GM23338 (cell line): Measurements from ENCODE around the gene NEURL1B. TPM values are rescaled to one million over a fixed set of nuclear protein-coding genes. Genes with fewer than 3 reads are reported as not detected.
A peak's percentile ranks its signal among the peaks of the same experiment; 100 is the strongest.

Experiments
- ATAC-seq: fragments of 200-7000 bp; cut with Tn5 transposase; 3 replicates; pipeline ENCODE4 v1.9.1; 2020
- DNase-seq: peaks from one replicate; pipeline ENCODE4 v3.0.0-alpha.2; 2015; ENCODE audit warnings: low spot score
- H2AFZ ChIP-seq: fragments of 200-600 bp; sonication (generic); 2 replicates; pipeline ENCODE4 v1.8.0; 2016; ENCODE audit warnings: antibody characterized with exemption, mild to moderate bottlenecking, moderate library complexity
- H3F3A ChIP-seq: fragments of 200-600 bp; sonication (generic); replicated peaks from 2 replicates; pipeline ENCODE4 v1.8.0; 2017; ENCODE audit warnings: antibody characterized with exemption, mixed run types, low read depth
- H3K27ac ChIP-seq: fragments of 200-600 bp; sonication (generic); 2 replicates; pipeline ENCODE4 v1.6.1; 2016; ENCODE audit warnings: low read depth
- H3K27me3 ChIP-seq: fragments of 200-600 bp; sonication (generic); 2 replicates; pipeline ENCODE4 v1.8.0; 2016; ENCODE audit warnings: mild to moderate bottlenecking, mixed run types, moderate library complexity; ENCODE audit not compliant: insufficient read depth
- H3K36me3 ChIP-seq: fragments of 200-600 bp; sonication (generic); 2 replicates; pipeline ENCODE4 v1.8.0; 2016; ENCODE audit warnings: mild to moderate bottlenecking; ENCODE audit not compliant: insufficient read depth
- H3K4me1 ChIP-seq: fragments of 200-600 bp; sonication (generic); 2 replicates; pipeline ENCODE4 v1.8.0; 2016; ENCODE audit warnings: mild to moderate bottlenecking, moderate library complexity; ENCODE audit not compliant: insufficient read depth
- H3K4me2 ChIP-seq: fragments of 200-600 bp; sonication (generic); 2 replicates; pipeline ENCODE4 v1.7.1; 2017; ENCODE audit warnings: mixed run types
- H3K4me3 ChIP-seq: fragments of 200-600 bp; sonication (generic); 2 replicates; pipeline ENCODE4 v1.6.1; 2016; ENCODE audit warnings: mixed run types
- H3K79me2 ChIP-seq: fragments of 200-600 bp; sonication (generic); replicated peaks from 2 replicates; pipeline ENCODE4 v1.8.0; 2017; ENCODE audit warnings: mild to moderate bottlenecking; ENCODE audit not compliant: insufficient read depth
- H3K9me2 ChIP-seq: fragments of 200-600 bp; sonication (generic); 2 replicates; pipeline ENCODE4 v1.8.0; 2017; ENCODE audit not compliant: insufficient read depth
- H4K20me1 ChIP-seq: fragments of 200-600 bp; sonication (generic); replicated peaks from 2 replicates; pipeline ENCODE4 v1.8.0; 2017; ENCODE audit warnings: mild to moderate bottlenecking; ENCODE audit not compliant: insufficient read depth
- H3K27ac Mint-ChIP-seq: 2 replicates; pipeline ENCODE4 v1.8.0; 2020; ENCODE audit warnings: inconsistent platforms, mild to moderate bottlenecking, moderate library complexity, mixed read lengths
- H3K27me3 Mint-ChIP-seq: 3 replicates; pipeline ENCODE4 v1.8.0; 2022; ENCODE audit warnings: low read depth, mild to moderate bottlenecking, moderate library complexity, mixed read lengths, inconsistent platforms; ENCODE audit not compliant: insufficient read depth, poor library complexity
- H3K36me3 Mint-ChIP-seq: 3 replicates; pipeline ENCODE4 v1.8.0; 2021; ENCODE audit warnings: low read depth, mild to moderate bottlenecking, inconsistent platforms, moderate library complexity, mixed read lengths
- H3K4me1 Mint-ChIP-seq: 3 replicates; pipeline ENCODE4 v1.8.0; 2020; ENCODE audit warnings: mild to moderate bottlenecking, inconsistent platforms, mixed read lengths
- H3K4me3 Mint-ChIP-seq: 3 replicates; pipeline ENCODE4 v1.8.0; 2021; ENCODE audit warnings: moderate library complexity, mild to moderate bottlenecking, inconsistent platforms, mixed read lengths
- H3K9me3 Mint-ChIP-seq: 3 replicates; pipeline ENCODE4 v1.8.0; 2020; ENCODE audit warnings: moderate library complexity, mild to moderate bottlenecking, inconsistent platforms, mixed read lengths
- CREB1 ChIP-seq: fragments of 250-450 bp; sonication (Bioruptor Pico); IDR thresholded peaks from 2 replicates; pipeline ENCODE4 v1.5.0; 2020; ENCODE audit warnings: low read depth, mild to moderate bottlenecking, moderate library complexity
- EZH2 ChIP-seq: fragments of 200-600 bp; sonication (generic); IDR thresholded peaks from one replicate; pipeline ENCODE4 v1.8.0; 2017; ENCODE audit warnings: antibody characterized with exemption, mild to moderate bottlenecking, low read depth; ENCODE audit not compliant: unreplicated experiment
- EZH2phosphoT487 ChIP-seq: fragments of 200-600 bp; sonication (generic); IDR thresholded peaks from one replicate; pipeline ENCODE4 v1.8.1; 2018; ENCODE audit warnings: antibody characterized with exemption; ENCODE audit not compliant: unreplicated experiment
- JUNB ChIP-seq: IDR thresholded peaks from one replicate; pipeline ENCODE4 v1.6.1; 2016; ENCODE audit warnings: antibody characterized with exemption; ENCODE audit not compliant: unreplicated experiment
- NANOG ChIP-seq: IDR thresholded peaks from 2 replicates; pipeline ENCODE4 v1.6.1; 2016; ENCODE audit warnings: antibody characterized with exemption, borderline replicate concordance
- POLR2AphosphoS5 ChIP-seq: IDR thresholded peaks from 2 replicates; pipeline ENCODE4 v1.6.1; 2016; ENCODE audit warnings: antibody characterized with exemption, low read depth
- STAT1 ChIP-seq: IDR thresholded peaks from one replicate; pipeline ENCODE4 v1.6.1; 2016; ENCODE audit warnings: antibody characterized with exemption; ENCODE audit not compliant: unreplicated experiment
- ZNF114 ChIP-seq: fragments of 250-450 bp; sonication (Bioruptor Pico); IDR thresholded peaks from 2 replicates; pipeline ENCODE4 v1.5.0; 2020; ENCODE audit warnings: mild to moderate bottlenecking, moderate library complexity
- ZNF331 ChIP-seq: fragments of 250-450 bp; sonication (Bioruptor Pico); IDR thresholded peaks from 2 replicates; pipeline ENCODE4 v1.5.0; 2020; ENCODE audit warnings: low read depth, mild to moderate bottlenecking, moderate library complexity
- polyA plus RNA-seq: library from polyadenylated mRNA; unstranded; fragments of >200 nt; fragmentation: Nextera tagmentation; extraction: Ambion mirVana; gene quantifications from 2 replicates; pipeline ENCODE4 v1.2.1, GENCODE V29; 2016
- total RNA-seq: library from RNA; depleted of rRNA; stranded (reverse); fragments of >200 nt; shearing (Covaris generic); gene quantifications from 2 replicates; pipeline ENCODE4 v1.2.3, GENCODE V29; 2014
- TF ChIP-seq, protein P1 (sequence below), 2 experiments: fragments of 200-600 bp in 1 of 2; sonication (generic) in 1 of 2; conservative IDR thresholded peaks; 2 replicates each; pipeline versions ENCODE4 v1.5.1 to v1.6.1; 2016 to 2017; ENCODE audit warnings: antibody characterized with exemption in 2 of 2, low read depth in 2 of 2, mild to moderate bottlenecking in 2 of 2, moderate library complexity in 1 of 2
- TF ChIP-seq, protein P2 (sequence below): IDR thresholded peaks from 2 replicates; pipeline ENCODE4 v1.6.1; 2016; ENCODE audit warnings: antibody characterized with exemption

Gene NEURL1B
- total and polyA plus RNA-seq, 2 experiments from 2014 or later, result 1.9 to 13.3 TPM

DNA sequence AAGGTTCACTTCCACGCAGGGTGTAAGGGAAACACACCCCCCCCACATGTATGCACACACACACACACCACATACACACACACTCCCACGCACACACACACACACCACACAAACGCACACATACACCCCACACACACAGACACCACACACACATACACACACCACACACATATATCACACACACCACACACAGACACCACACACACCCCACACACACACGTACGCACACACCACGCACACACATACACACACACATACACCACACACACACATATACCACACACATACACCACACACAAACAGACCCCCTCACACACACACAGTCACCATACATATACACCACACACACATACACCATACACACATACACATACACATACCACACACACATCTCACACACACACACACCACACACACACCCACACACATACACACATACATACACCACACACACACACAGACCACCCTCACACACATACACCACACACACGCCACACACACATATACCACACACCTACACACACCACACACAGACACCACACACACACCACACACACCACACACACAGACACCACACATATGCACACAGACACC is 44.3 kb upstream of the NEURL1B start:
- Histone ChIP-seq H3K9me2 (no peaks in the 10 kb centered on the region), H3F3A (no peaks in the 10 kb centered on the region), H3K36me3 (no peaks in the 10 kb centered on the region), H3K4me2 (no peak overlapping the region), H3K79me2 (no peaks in the 10 kb centered on the region), H3K4me1 (no peaks in the 10 kb centered on the region), H3K27ac (no peak overlapping the region), H3K27me3 (no peaks in the 10 kb centered on the region), H2AFZ (no peak overlapping the region), H3K4me3 (no peak overlapping the region), H4K20me1 (no peaks in the 10 kb centered on the region)
- no peak overlapping the region for H3K4me3 Mint-ChIP-seq
- ATAC-seq (no peak), DNase-seq (no peak)
- H3K27ac Mint-ChIP-seq, result peak overlapping the region; percentile 67; the same call in 1 of the 2 replicates
- H3K27me3 Mint-ChIP-seq, result peaks cover 11% of the 10 kb centered on the region
- H3K9me3 Mint-ChIP-seq, result no peaks in the 10 kb centered on the region
- peaks cover 6% of the 10 kb centered on the region for H3K4me1 Mint-ChIP-seq
- H3K36me3 Mint-ChIP-seq, result no peaks in the 10 kb centered on the region
- no peak for TF ChIP-seq STAT1
- TF ChIP-seq, protein P1, sequence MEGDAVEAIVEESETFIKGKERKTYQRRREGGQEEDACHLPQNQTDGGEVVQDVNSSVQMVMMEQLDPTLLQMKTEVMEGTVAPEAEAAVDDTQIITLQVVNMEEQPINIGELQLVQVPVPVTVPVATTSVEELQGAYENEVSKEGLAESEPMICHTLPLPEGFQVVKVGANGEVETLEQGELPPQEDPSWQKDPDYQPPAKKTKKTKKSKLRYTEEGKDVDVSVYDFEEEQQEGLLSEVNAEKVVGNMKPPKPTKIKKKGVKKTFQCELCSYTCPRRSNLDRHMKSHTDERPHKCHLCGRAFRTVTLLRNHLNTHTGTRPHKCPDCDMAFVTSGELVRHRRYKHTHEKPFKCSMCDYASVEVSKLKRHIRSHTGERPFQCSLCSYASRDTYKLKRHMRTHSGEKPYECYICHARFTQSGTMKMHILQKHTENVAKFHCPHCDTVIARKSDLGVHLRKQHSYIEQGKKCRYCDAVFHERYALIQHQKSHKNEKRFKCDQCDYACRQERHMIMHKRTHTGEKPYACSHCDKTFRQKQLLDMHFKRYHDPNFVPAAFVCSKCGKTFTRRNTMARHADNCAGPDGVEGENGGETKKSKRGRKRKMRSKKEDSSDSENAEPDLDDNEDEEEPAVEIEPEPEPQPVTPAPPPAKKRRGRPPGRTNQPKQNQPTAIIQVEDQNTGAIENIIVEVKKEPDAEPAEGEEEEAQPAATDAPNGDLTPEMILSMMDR (conservative IDR thresholded peaks at IDR 0.05; ENCODE audit: low read depth in 2 of 2), result no peak
- no peak for TF ChIP-seq ZNF331 (CRISPR knock-in tag)
- TF ChIP-seq NANOG, result no peak

- no peaks in the 10 kb centered on the region for H3K36me3 ChIP-seq
- H3K9me2 ChIP-seq, result no peaks in the 10 kb centered on the region
- DNase-seq, result no peak
- peaks cover 6% of the 10 kb centered on the region for H3K4me1 Mint-ChIP-seq
- H3K4me1 ChIP-seq, result no peaks in the 10 kb centered on the region
- no peaks in the 10 kb centered on the region for H3K36me3 Mint-ChIP-seq
- no peak overlapping the region for H3K27ac ChIP-seq
- no peak overlapping the region for H3K4me3 ChIP-seq
- no peaks in the 10 kb centered on the region for H3K9me3 Mint-ChIP-seq
- no peak overlapping the region; the same call in 1 of the 2 replicates for H2AFZ ChIP-seq
- H3K4me2 ChIP-seq, result no peak overlapping the region
- no peaks in the 10 kb centered on the region for H3F3A ChIP-seq
- ATAC-seq, result no peak
- no peaks in the 10 kb centered on the region for H4K20me1 ChIP-seq
- H3K79me2 ChIP-seq, result no peaks in the 10 kb centered on the region
- H3K27me3 ChIP-seq, result no peaks in the 10 kb centered on the region
- H3K4me3 Mint-ChIP-seq, result no peak overlapping the region
- H3K27ac Mint-ChIP-seq, result no peak overlapping the region
- H3K27me3 Mint-ChIP-seq, result peaks cover 12% of the 10 kb centered on the region
- TF ChIP-seq POLR2AphosphoS5, result no peak
- TF ChIP-seq, protein P1 (conservative IDR thresholded peaks at IDR 0.05; ENCODE audit: low read depth in 2 of 2), result no peak
- no peak for TF ChIP-seq ZNF114 (CRISPR knock-in tag)
- TF ChIP-seq, protein P2, sequence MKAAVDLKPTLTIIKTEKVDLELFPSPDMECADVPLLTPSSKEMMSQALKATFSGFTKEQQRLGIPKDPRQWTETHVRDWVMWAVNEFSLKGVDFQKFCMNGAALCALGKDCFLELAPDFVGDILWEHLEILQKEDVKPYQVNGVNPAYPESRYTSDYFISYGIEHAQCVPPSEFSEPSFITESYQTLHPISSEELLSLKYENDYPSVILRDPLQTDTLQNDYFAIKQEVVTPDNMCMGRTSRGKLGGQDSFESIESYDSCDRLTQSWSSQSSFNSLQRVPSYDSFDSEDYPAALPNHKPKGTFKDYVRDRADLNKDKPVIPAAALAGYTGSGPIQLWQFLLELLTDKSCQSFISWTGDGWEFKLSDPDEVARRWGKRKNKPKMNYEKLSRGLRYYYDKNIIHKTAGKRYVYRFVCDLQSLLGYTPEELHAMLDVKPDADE, result no peak
- no peak for TF ChIP-seq CREB1 (CRISPR knock-in tag)
- no peak for TF ChIP-seq EZH2
- no peak for TF ChIP-seq EZH2phosphoT487
- TF ChIP-seq NANOG, result no peak
- TF ChIP-seq STAT1, result no peak
- no peak for TF ChIP-seq JUNB
Measured at GRCh38 chr5:172597755-172598155, 43.3 kb upstream of the NEURL1B start.
